Tibial nerve (tissue), 4 donors: Measurements from ENCODE around the gene EXOSC3.

ENCODE experiments used
- EP300 ChIP-seq, 2 donors: sonication (generic); formaldehyde crosslinking; IDR thresholded peaks; one replicate each; pipeline ENCODE4 v1.6.1; 2017; ENCODE audit warnings: antibody characterized with exemption in 2 of 2, mild to moderate bottlenecking in 1 of 2
- POLR2A ChIP-seq, 2 donors: fragments of 450-650 bp; IDR thresholded peaks; one replicate each; pipeline ENCODE4 v1.6.1; 2017; ENCODE audit warnings: antibody characterized with exemption in 2 of 2, mild to moderate bottlenecking in 2 of 2, moderate library complexity in 2 of 2
- TF ChIP-seq, protein P1 (sequence below), 5 experiments: fragments of 200-600 bp in 3 of 5; fragments of 450-650 bp in 2 of 5; sonication (generic) in 3 of 5; IDR thresholded peaks; one replicate each; pipeline ENCODE4 v1.5.1; 2016 to 2019; ENCODE audit warnings: antibody characterized with exemption in 5 of 5, mild to moderate bottlenecking in 3 of 5, moderate library complexity in 2 of 5

DNA sequence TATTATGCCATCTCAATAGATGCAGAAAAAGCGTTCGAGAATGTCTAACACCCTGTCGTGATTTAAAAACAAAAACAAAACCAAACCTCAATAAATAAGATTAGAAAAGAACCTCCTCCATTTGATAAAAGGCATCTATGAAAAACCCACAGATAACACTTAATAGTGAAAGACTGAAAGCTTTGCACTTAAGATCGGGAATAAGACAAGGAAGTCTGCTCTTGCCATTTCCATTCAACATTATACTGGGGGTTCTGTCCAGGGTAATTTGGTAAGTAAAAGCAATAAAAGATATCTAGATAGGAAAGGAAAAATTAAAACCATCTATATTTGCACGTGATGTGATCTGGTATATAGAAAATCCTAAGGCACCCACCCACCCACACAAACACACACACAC lies 7.3 kb upstream of the EXOSC3 start:
- TF ChIP-seq, protein P1, sequence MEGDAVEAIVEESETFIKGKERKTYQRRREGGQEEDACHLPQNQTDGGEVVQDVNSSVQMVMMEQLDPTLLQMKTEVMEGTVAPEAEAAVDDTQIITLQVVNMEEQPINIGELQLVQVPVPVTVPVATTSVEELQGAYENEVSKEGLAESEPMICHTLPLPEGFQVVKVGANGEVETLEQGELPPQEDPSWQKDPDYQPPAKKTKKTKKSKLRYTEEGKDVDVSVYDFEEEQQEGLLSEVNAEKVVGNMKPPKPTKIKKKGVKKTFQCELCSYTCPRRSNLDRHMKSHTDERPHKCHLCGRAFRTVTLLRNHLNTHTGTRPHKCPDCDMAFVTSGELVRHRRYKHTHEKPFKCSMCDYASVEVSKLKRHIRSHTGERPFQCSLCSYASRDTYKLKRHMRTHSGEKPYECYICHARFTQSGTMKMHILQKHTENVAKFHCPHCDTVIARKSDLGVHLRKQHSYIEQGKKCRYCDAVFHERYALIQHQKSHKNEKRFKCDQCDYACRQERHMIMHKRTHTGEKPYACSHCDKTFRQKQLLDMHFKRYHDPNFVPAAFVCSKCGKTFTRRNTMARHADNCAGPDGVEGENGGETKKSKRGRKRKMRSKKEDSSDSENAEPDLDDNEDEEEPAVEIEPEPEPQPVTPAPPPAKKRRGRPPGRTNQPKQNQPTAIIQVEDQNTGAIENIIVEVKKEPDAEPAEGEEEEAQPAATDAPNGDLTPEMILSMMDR (IDR thresholded peaks at IDR 0.05): no peak
- no peak for TF ChIP-seq EP300 (IDR thresholded peaks at IDR 0.05)
- no peak for TF ChIP-seq POLR2A (IDR thresholded peaks at IDR 0.05)
